HepG2 (cell line): ENCODE measurements around the gene ACSS1. TPM values are rescaled to one million over a fixed set of nuclear protein-coding genes. Genes with fewer than 3 reads are reported as not detected.

ENCODE experiments used
- ADNP ChIP-seq: sonication (generic); formaldehyde crosslinking; IDR thresholded peaks from 2 replicates; pipeline ENCODE4 v1.4.0; 2020; ENCODE audit warnings: missing genetic modification reagents
- EP300 ChIP-seq, 3 experiments: sonication (generic) in 1 of 3; formaldehyde crosslinking in 1 of 3; IDR thresholded peaks; 2 replicates each; pipeline versions ENCODE4 v1.5.1 to v1.6.1; 2011 to 2020; ENCODE audit warnings: low read depth in 2 of 3, low read length in 2 of 3, borderline replicate concordance in 1 of 3, improper control_type of control experiment in 1 of 3, mild to moderate bottlenecking in 1 of 3, missing genetic modification reagents in 1 of 3, moderate library complexity in 1 of 3
- ESRRA ChIP-seq: sonication (generic); formaldehyde crosslinking; IDR thresholded peaks from 2 replicates; pipeline ENCODE4 v1.5.1; 2020; ENCODE audit warnings: mild to moderate bottlenecking, low read depth, missing genetic modification reagents
- FOSL2 ChIP-seq: sonication (generic); formaldehyde crosslinking; IDR thresholded peaks from 2 replicates; pipeline ENCODE4 v1.4.0; 2020; ENCODE audit warnings: missing genetic modification reagents
- GATAD2A ChIP-seq: IDR thresholded peaks from 2 replicates; pipeline ENCODE4 v1.6.1; 2016
- HDAC2 ChIP-seq: sonication (generic); formaldehyde crosslinking; IDR thresholded peaks from 2 replicates; pipeline ENCODE4 v1.4.0; 2020; ENCODE audit warnings: missing genetic modification reagents
- HNF4A ChIP-seq: sonication (generic); formaldehyde crosslinking; IDR thresholded peaks from 2 replicates; pipeline ENCODE4 v1.4.0; 2020; ENCODE audit warnings: missing genetic modification reagents
- KAT8 ChIP-seq: IDR thresholded peaks from 2 replicates; pipeline ENCODE4 v1.6.1; 2016; ENCODE audit warnings: missing genetic modification reagents, missing compliant biosample characterization
- KDM2A ChIP-seq: sonication (generic); formaldehyde crosslinking; IDR thresholded peaks from 2 replicates; pipeline ENCODE4 v1.4.0; 2020; ENCODE audit warnings: low read depth, missing genetic modification reagents, borderline replicate concordance
- KDM6A ChIP-seq: IDR thresholded peaks from 2 replicates; pipeline ENCODE4 v1.6.1; 2016; ENCODE audit warnings: low read depth
- MATR3 ChIP-seq: sonication (generic); formaldehyde crosslinking; IDR thresholded peaks from 2 replicates; pipeline ENCODE4 v1.4.0; 2020; ENCODE audit warnings: missing genetic modification reagents
- MXI1 ChIP-seq: IDR thresholded peaks from 3 replicates; pipeline ENCODE4 v1.6.1; 2012; ENCODE audit warnings: low read depth, low read length, inconsistent platforms, borderline replicate concordance
- NCOA5 ChIP-seq: sonication (generic); formaldehyde crosslinking; IDR thresholded peaks from 2 replicates; pipeline ENCODE4 v1.4.0; 2020; ENCODE audit warnings: missing genetic modification reagents
- PAXIP1 ChIP-seq: sonication (generic); formaldehyde crosslinking; conservative IDR thresholded peaks from 2 replicates; pipeline ENCODE4 v1.4.0; 2020; ENCODE audit warnings: mild to moderate bottlenecking, missing genetic modification reagents, moderate library complexity
- SIN3A ChIP-seq: IDR thresholded peaks from 2 replicates; pipeline ENCODE4 v1.6.1; 2011; ENCODE audit warnings: low read depth, mild to moderate bottlenecking, control low read depth, low read length, borderline replicate concordance
- SMAD3 ChIP-seq: sonication (generic); formaldehyde crosslinking; IDR thresholded peaks from 2 replicates; pipeline ENCODE4 v1.4.0; 2020; ENCODE audit warnings: missing genetic modification reagents
- SP5 ChIP-seq: IDR thresholded peaks from 2 replicates; pipeline ENCODE4 v1.6.1; 2016; ENCODE audit warnings: low read depth, borderline replicate concordance
- SSRP1 ChIP-seq: IDR thresholded peaks from 2 replicates; pipeline ENCODE4 v1.6.1; 2016; ENCODE audit warnings: control low read depth
- ZNF264 ChIP-seq: sonication (generic); formaldehyde crosslinking; IDR thresholded peaks from 2 replicates; pipeline ENCODE4 v1.4.0; 2020; ENCODE audit warnings: missing genetic modification reagents
- ZNF468 ChIP-seq: sonication (generic); formaldehyde crosslinking; IDR thresholded peaks from 2 replicates; pipeline ENCODE4 v1.8.0; 2022; ENCODE audit warnings: mild to moderate bottlenecking, moderate library complexity, missing genetic modification reagents
- ZNF577 ChIP-seq: sonication (generic); formaldehyde crosslinking; IDR thresholded peaks from 2 replicates; pipeline ENCODE4 v1.4.0; 2020; ENCODE audit warnings: mild to moderate bottlenecking, low read depth, missing genetic modification reagents, borderline replicate concordance
- polyA plus RNA-seq, 8 experiments: library from polyadenylated mRNA; depleted of rRNA in 3 of 8; stranded (reverse) in 7 of 8; unstranded in 1 of 8; fragments of >200 nt; fragmentation: Illumina TruSeq in 4 of 8; extraction: Trizol in 4 of 8; gene quantifications; 2 replicates each; pipeline versions ENCODE4 v1.2.1 to v1.2.3, GENCODE V29; 2011 to 2016; ENCODE audit warnings: low read depth in 4 of 8, missing spikeins in 1 of 8, mixed read lengths in 1 of 8; ENCODE audit not compliant: insufficient read depth in 1 of 8
- total RNA-seq, 5 experiments: library from RNA; depleted of rRNA; stranded (reverse); fragments of >200 nt; fragmentation: Illumina TruSeq; extraction: Trizol; gene quantifications; 2 replicates each; pipeline ENCODE4 v1.2.3, GENCODE V29; 2016; ENCODE audit warnings: low read depth in 1 of 5
- TF ChIP-seq, protein P1 (sequence below): sonication (generic); formaldehyde crosslinking; IDR thresholded peaks from 2 replicates; pipeline ENCODE4 v1.4.0; 2020; ENCODE audit warnings: missing genetic modification reagents
- TF ChIP-seq, protein P2 (sequence below), 2 experiments: sonication (generic) in 1 of 2; formaldehyde crosslinking in 1 of 2; IDR thresholded peaks; 2 replicates each; pipeline versions ENCODE4 v1.4.0 to v1.6.1; 2018 to 2020; ENCODE audit warnings: missing genetic modification reagents in 2 of 2, borderline replicate concordance in 1 of 2, low read depth in 1 of 2, mild to moderate bottlenecking in 1 of 2, missing biosample characterization in 1 of 2

The ACSS1 gene
- total and polyA plus RNA-seq, 2 of the 13 experiments (the other 11 are each of a cell fraction or from before 2014, with no cell fraction given) = 15.2 to 41.6 TPM

GRCh38 chr20:25054995-25055629 is 2.8 kb downstream of the ACSS1 start (continued):
- TF ChIP-seq GATAD2A (CRISPR knock-in tag) = peak; percentile 82
- 0 out of 2 replicates have a peak, but pooled peaks have one; percentile 12 for TF ChIP-seq ZNF468 (CRISPR knock-in tag)
- TF ChIP-seq ADNP (CRISPR knock-in tag) = no peak
- no peak; the same call in 1 of the 2 replicates for TF ChIP-seq SMAD3 (CRISPR knock-in tag)
- TF ChIP-seq HNF4A (CRISPR knock-in tag) = peak; percentile 75
- TF ChIP-seq SIN3A = no peak
- TF ChIP-seq ZNF264 = peak; percentile 72; the same call in 1 of the 2 replicates
- TF ChIP-seq, protein P1, sequence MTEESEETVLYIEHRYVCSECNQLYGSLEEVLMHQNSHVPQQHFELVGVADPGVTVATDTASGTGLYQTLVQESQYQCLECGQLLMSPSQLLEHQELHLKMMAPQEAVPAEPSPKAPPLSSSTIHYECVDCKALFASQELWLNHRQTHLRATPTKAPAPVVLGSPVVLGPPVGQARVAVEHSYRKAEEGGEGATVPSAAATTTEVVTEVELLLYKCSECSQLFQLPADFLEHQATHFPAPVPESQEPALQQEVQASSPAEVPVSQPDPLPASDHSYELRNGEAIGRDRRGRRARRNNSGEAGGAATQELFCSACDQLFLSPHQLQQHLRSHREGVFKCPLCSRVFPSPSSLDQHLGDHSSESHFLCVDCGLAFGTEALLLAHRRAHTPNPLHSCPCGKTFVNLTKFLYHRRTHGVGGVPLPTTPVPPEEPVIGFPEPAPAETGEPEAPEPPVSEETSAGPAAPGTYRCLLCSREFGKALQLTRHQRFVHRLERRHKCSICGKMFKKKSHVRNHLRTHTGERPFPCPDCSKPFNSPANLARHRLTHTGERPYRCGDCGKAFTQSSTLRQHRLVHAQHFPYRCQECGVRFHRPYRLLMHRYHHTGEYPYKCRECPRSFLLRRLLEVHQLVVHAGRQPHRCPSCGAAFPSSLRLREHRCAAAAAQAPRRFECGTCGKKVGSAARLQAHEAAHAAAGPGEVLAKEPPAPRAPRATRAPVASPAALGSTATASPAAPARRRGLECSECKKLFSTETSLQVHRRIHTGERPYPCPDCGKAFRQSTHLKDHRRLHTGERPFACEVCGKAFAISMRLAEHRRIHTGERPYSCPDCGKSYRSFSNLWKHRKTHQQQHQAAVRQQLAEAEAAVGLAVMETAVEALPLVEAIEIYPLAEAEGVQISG (CRISPR knock-in tag) = 0 out of 2 replicates have a peak, but pooled peaks have one; percentile 48
- no peak for TF ChIP-seq NCOA5 (CRISPR knock-in tag)
- TF ChIP-seq ESRRA (CRISPR knock-in tag) = peak; percentile 52; the same call in 1 of the 2 replicates
- TF ChIP-seq MATR3 (CRISPR knock-in tag) = no peak
- no peak for TF ChIP-seq KDM2A (CRISPR knock-in tag)
- TF ChIP-seq SP5 = no peak; the same call in 1 of the 2 replicates
- TF ChIP-seq MXI1 = no peak
- 0 out of 2 replicates have a peak, but pooled peaks have one; percentile 17 for TF ChIP-seq KDM6A (CRISPR knock-in tag)
- TF ChIP-seq, protein P2, sequence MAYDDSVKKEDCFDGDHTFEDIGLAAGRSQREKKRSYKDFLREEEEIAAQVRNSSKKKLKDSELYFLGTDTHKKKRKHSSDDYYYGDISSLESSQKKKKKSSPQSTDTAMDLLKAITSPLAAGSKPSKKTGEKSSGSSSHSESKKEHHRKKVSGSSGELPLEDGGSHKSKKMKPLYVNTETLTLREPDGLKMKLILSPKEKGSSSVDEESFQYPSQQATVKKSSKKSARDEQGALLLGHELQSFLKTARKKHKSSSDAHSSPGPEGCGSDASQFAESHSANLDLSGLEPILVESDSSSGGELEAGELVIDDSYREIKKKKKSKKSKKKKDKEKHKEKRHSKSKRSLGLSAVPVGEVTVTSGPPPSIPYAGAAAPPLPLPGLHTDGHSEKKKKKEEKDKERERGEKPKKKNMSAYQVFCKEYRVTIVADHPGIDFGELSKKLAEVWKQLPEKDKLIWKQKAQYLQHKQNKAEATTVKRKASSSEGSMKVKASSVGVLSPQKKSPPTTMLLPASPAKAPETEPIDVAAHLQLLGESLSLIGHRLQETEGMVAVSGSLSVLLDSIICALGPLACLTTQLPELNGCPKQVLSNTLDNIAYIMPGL (CRISPR knock-in tag; IDR thresholded peaks at IDR 0.05; ENCODE audit: borderline replicate concordance in 1 of 2, low read depth in 1 of 2) = no peak
- peak; percentile 53 for TF ChIP-seq PAXIP1
- peak; percentile 93 for TF ChIP-seq FOSL2 (CRISPR knock-in tag)
- TF ChIP-seq ZNF577 (CRISPR knock-in tag) = no peak
- TF ChIP-seq EP300 (IDR thresholded peaks at IDR 0.05; ENCODE audit: low read depth in 2 of 2, low read length in 2 of 2) = peak; percentile 17 to 77; a peak in 2 of 4 replicates
- peak; percentile 47; the same call in 1 of the 2 replicates for TF ChIP-seq EP300 (CRISPR knock-in tag; IDR thresholded peaks at IDR 0.05; ENCODE audit: borderline replicate concordance)
- TF ChIP-seq HDAC2 = peak; percentile 77; the same call in 1 of the 2 replicates
- no peak for TF ChIP-seq SSRP1 (CRISPR knock-in tag)
- TF ChIP-seq KAT8 (CRISPR knock-in tag) = no peak
